HEK293 (cell line): Measurements from ENCODE around the gene HAUS6.

Source experiments
- CTCF ChIA-PET: fragments of 350-600 bp; formaldehyde crosslinking; extraction: SDS; loops from one replicate; lab custom pipeline; 2021; ENCODE audit warnings: antibody characterized with exemption; lab: Yijun Ruan, JAX
- POLR2A ChIA-PET: fragments of 300-600 bp; formaldehyde crosslinking; extraction: SDS; loops from one replicate; lab custom pipeline; 2020; ENCODE audit warnings: antibody characterized with exemption, inconsistent platforms; lab: Yijun Ruan, JAX
- H3K27ac ChIP-seq: fragments of 200-500 bp; sonication (Bioruptor generic); 2 replicates; pipeline ENCODE4 v1.5.1; 2014; ENCODE audit warnings: low read depth, low read length, control low read depth, inconsistent platforms; ENCODE audit errors: extremely low read depth
- H3K36me3 ChIP-seq, 2 experiments: fragments of 200-500 bp in 1 of 2; sonication (Bioruptor generic) in 1 of 2; 1 replicate in 1 of 2; 2 replicates in 1 of 2; pipeline ENCODE4 v1.5.1; 2014 to 2017; ENCODE audit warnings: inconsistent platforms in 2 of 2, low read length in 2 of 2; ENCODE audit not compliant: control insufficient read depth in 2 of 2, insufficient read depth in 1 of 2
- H3K4me1 ChIP-seq: fragments of 200-500 bp; sonication (Bioruptor generic); 2 replicates; pipeline ENCODE4 v1.5.1; 2014; ENCODE audit warnings: mild to moderate bottlenecking, low read length, inconsistent platforms; ENCODE audit not compliant: control insufficient read depth, insufficient read depth
- H3K4me3 ChIP-seq: 2 replicates; pipeline ENCODE4 v1.5.1; 2011; ENCODE audit warnings: low read depth, mild to moderate bottlenecking, control low read depth, low read length, moderate library complexity
- H3K9me3 ChIP-seq: fragments of 200-500 bp; sonication (Bioruptor generic); 2 replicates; pipeline ENCODE4 v1.5.1; 2014; ENCODE audit warnings: low read depth, low read length, inconsistent platforms; ENCODE audit not compliant: control insufficient read depth, insufficient read depth
- GFI1B ChIP-seq: fragments of 450-650 bp; formaldehyde crosslinking; IDR thresholded peaks from 2 replicates; pipeline ENCODE4 v1.5.1; 2016; ENCODE audit warnings: missing biosample characterization, missing genetic modification characterization
- SETDB1 ChIP-seq: IDR thresholded peaks from one replicate; pipeline ENCODE4 v1.6.1; 2017; ENCODE audit warnings: mild to moderate bottlenecking, low read length, moderate library complexity, mixed read lengths; ENCODE audit not compliant: insufficient read length
- ZFP3 ChIP-seq: fragments of 450-650 bp; formaldehyde crosslinking; IDR thresholded peaks from 2 replicates; pipeline ENCODE4 v1.5.1; 2016; ENCODE audit warnings: low read depth, missing biosample characterization, missing genetic modification characterization
- ZNF133 ChIP-seq: fragments of 450-650 bp; formaldehyde crosslinking; IDR thresholded peaks from 2 replicates; pipeline ENCODE4 v1.5.1; 2016; ENCODE audit warnings: missing biosample characterization, missing genetic modification characterization
- ZNF202 ChIP-seq: fragments of 450-650 bp; formaldehyde crosslinking; IDR thresholded peaks from 2 replicates; pipeline ENCODE4 v1.5.1; 2016; ENCODE audit warnings: missing biosample characterization, missing genetic modification characterization, borderline replicate concordance
- ZNF350 ChIP-seq: fragments of 450-650 bp; formaldehyde crosslinking; IDR thresholded peaks from 2 replicates; pipeline ENCODE4 v1.5.0; 2017; ENCODE audit warnings: missing biosample characterization, mild to moderate bottlenecking, missing genetic modification characterization
- ZNF37A ChIP-seq: fragments of 450-650 bp; IDR thresholded peaks from 2 replicates; pipeline ENCODE4 v1.5.1; 2018; ENCODE audit warnings: missing biosample characterization, missing genetic modification characterization
- ZNF548 ChIP-seq: fragments of 450-650 bp; formaldehyde crosslinking; IDR thresholded peaks from 2 replicates; pipeline ENCODE4 v1.5.1; 2016; ENCODE audit warnings: missing biosample characterization, missing genetic modification characterization
- ZNF768 ChIP-seq: fragments of 450-650 bp; formaldehyde crosslinking; IDR thresholded peaks from 2 replicates; pipeline ENCODE4 v1.5.1; 2018; ENCODE audit warnings: missing biosample characterization, mild to moderate bottlenecking, missing genetic modification characterization
- TF ChIP-seq, protein P1 (sequence below): fragments of 450-650 bp; formaldehyde crosslinking; IDR thresholded peaks from 2 replicates; pipeline ENCODE4 v1.5.1; 2016; ENCODE audit warnings: missing biosample characterization, missing genetic modification characterization
- TF ChIP-seq, protein P2 (sequence below): fragments of 450-650 bp; formaldehyde crosslinking; IDR thresholded peaks from 2 replicates; pipeline ENCODE4 v1.5.1; 2016; ENCODE audit warnings: missing biosample characterization, missing genetic modification characterization

HAUS6 gene

DNA sequence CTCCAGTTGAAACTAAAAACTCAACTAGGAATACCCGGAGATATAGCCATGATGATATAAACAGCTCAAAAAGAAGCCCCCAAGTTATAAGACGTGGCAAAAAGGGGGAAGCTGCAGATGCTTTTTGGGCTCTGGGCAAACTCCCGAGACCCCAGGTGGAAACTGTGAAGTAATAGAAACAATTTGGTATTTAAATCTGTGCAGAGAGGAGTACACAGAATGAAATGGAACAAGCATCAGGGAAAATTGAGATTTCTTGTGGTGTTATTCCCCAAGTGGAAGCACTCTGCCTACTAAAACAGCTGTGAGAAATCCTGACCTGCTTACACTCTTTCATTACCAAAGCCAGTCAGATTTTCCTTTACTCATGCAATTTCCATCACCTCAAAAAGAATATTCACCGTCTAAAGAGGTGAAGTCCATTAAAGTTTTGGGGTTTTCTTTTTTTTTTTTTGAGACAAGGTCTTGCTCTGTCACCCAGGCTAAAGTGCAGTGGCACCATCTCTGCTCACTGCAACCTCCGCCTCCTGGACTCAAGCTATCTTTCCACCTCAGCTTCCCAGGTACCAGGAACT lies 93.2 kb downstream of the HAUS6 start:
- POLR2A ChIA-PET, result no interaction called here
- CTCF ChIA-PET, result interaction anchor here (0.6 to 1.7 kb wide), 6 partner anchors 20 to 746 kb away, joined by 3 to 5 read pairs (median 3); no protein-coding TSS in a partner anchor

More for the DNA sequence above, 93.2 kb downstream of the HAUS6 start:
- TF ChIP-seq, protein P1, sequence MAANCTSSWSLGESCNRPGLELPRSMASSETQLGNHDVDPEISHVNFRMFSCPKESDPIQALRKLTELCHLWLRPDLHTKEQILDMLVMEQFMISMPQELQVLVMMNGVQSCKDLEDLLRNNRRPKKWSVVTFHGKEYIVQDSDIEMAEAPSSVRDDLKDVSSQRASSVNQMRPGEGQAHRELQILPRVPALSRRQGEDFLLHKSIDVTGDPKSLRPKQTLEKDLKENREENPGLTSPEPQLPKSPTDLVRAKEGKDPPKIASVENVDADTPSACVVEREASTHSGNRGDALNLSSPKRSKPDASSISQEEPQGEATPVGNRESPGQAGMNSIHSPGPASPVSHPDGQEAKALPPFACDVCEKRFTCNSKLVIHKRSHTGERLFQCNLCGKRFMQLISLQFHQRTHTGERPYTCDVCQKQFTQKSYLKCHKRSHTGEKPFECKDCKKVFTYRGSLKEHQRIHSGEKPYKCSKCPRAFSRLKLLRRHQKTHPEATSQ, result no peak
- no peak for TF ChIP-seq ZNF350
- no peak for TF ChIP-seq ZNF133
- no peak for TF ChIP-seq ZNF202
- no peak for TF ChIP-seq ZNF768 (tag by site-specific recombination)
- no peak for TF ChIP-seq ZNF548 (tag by site-specific recombination)
- no peak for TF ChIP-seq SETDB1
- TF ChIP-seq, protein P2, sequence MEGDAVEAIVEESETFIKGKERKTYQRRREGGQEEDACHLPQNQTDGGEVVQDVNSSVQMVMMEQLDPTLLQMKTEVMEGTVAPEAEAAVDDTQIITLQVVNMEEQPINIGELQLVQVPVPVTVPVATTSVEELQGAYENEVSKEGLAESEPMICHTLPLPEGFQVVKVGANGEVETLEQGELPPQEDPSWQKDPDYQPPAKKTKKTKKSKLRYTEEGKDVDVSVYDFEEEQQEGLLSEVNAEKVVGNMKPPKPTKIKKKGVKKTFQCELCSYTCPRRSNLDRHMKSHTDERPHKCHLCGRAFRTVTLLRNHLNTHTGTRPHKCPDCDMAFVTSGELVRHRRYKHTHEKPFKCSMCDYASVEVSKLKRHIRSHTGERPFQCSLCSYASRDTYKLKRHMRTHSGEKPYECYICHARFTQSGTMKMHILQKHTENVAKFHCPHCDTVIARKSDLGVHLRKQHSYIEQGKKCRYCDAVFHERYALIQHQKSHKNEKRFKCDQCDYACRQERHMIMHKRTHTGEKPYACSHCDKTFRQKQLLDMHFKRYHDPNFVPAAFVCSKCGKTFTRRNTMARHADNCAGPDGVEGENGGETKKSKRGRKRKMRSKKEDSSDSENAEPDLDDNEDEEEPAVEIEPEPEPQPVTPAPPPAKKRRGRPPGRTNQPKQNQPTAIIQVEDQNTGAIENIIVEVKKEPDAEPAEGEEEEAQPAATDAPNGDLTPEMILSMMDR (tag by site-specific recombination), result no peak
- no peak for TF ChIP-seq GFI1B (tag by site-specific recombination)
- TF ChIP-seq ZNF37A (tag by site-specific recombination), result no peak
- no peak for TF ChIP-seq ZFP3 (tag by site-specific recombination)
- TF ChIP-seq, all 188 proteins: peak for 0
- no peaks in the 10 kb centered on the region for H3K9me3 ChIP-seq
- H3K4me1 ChIP-seq, result no peaks in the 10 kb centered on the region
- no peaks in the 10 kb centered on the region for H3K36me3 ChIP-seq
- no peak overlapping the region for H3K4me3 ChIP-seq
- no peak overlapping the region for H3K27ac ChIP-seq
